HCT116 (cell line): ENCODE results near the gene GPR176. TPM values are rescaled to one million over a fixed set of nuclear protein-coding genes. Genes with fewer than 3 reads are reported as not detected.

Experiments
- ATAC-seq: fragments of 200-7000 bp; cut with Tn5 transposase; 2 replicates; pipeline ENCODE4 v1.9.1; 2020; ENCODE audit warnings: mild to moderate bottlenecking, moderate library complexity
- BruUV-seq: library from RNA; stranded (reverse); fragments of 400-500 nt; replicated peaks from 2 replicates; lab custom pipeline; 2021; lab: Mats Ljungman, UMichigan
- CTCF ChIA-PET: fragments of 300-600 bp; sonication (Branson Sonifier 250); formaldehyde crosslinking; loops from one replicate; lab custom pipeline; 2021; ENCODE audit warnings: antibody characterized with exemption; lab: Charles Lee
- POLR2A ChIA-PET: fragments of 300-600, 350-600 bp; sonication (Branson Sonifier 250); formaldehyde crosslinking; loops from one replicate; lab custom pipeline; 2021; ENCODE audit warnings: antibody characterized with exemption; lab: Charles Lee
- RAD21 ChIA-PET, 2 experiments: fragments of 300-600 bp; sonication (Branson Sonifier 250); formaldehyde crosslinking; loops; one replicate each; lab custom pipeline; 2023; ENCODE audit warnings: low total read pairs in 2 of 2; ENCODE audit not compliant: uncharacterized antibody in 2 of 2, unreplicated experiment in 2 of 2, low non-redundant PET in 1 of 2; lab: Charles Lee
- DNase-seq: peaks from one replicate; pipeline ENCODE4 v3.0.0-alpha.2; 2010; ENCODE audit warnings: low read depth, low spot score
- H2AFZ ChIP-seq: fragments of 200-600 bp; shearing (Covaris generic), sonication (generic); 2 replicates; pipeline ENCODE4 v1.6.1; 2017; ENCODE audit warnings: low read depth, mixed run types, mixed read lengths, antibody characterized with exemption, low read length; ENCODE audit not compliant: poor library complexity, severe bottlenecking
- H3K27ac ChIP-seq: 2 replicates; pipeline ENCODE4 v1.5.1; 2012; ENCODE audit warnings: low read depth, low read length
- H3K27me3 ChIP-seq: fragments of 200-600 bp; sonication (generic); 2 replicates; pipeline ENCODE4 v1.6.1; 2016; ENCODE audit warnings: mixed run types, low read length, mixed read lengths; ENCODE audit not compliant: insufficient read depth
- H3K36me3 ChIP-seq, 2 experiments: fragments of 200-500 bp in 1 of 2; fragments of 200-600 bp in 1 of 2; sonication (Bioruptor generic) in 1 of 2; sonication (generic) in 1 of 2; 2 replicates each; pipeline versions ENCODE4 v1.5.1 to v1.6.1; 2014 to 2016; ENCODE audit warnings: low read length in 2 of 2, inconsistent platforms in 1 of 2, mixed read lengths in 1 of 2, mixed run types in 1 of 2; ENCODE audit not compliant: insufficient read depth in 2 of 2, control insufficient read depth in 1 of 2
- H3K4me1 ChIP-seq, 2 experiments: fragments of 200-600 bp in 1 of 2; sonication (generic) in 1 of 2; 2 replicates each; pipeline versions ENCODE4 v1.5.1 to v1.6.1; 2012 to 2017; ENCODE audit warnings: low read length in 2 of 2, inconsistent platforms in 1 of 2, mild to moderate bottlenecking in 1 of 2, mixed read lengths in 1 of 2, mixed run types in 1 of 2, moderate library complexity in 1 of 2; ENCODE audit not compliant: insufficient read depth in 2 of 2, control insufficient read depth in 1 of 2
- H3K4me2 ChIP-seq: fragments of 200-600 bp; sonication (generic); 2 replicates; pipeline ENCODE4 v1.6.1; 2017; ENCODE audit warnings: mixed run types, low read length, mixed read lengths
- H3K4me3 ChIP-seq, 2 experiments: fragments of 200-600 bp in 1 of 2; sonication (generic) in 1 of 2; replicated peaks in 1 of 2; 2 replicates each; pipeline ENCODE4 v1.5.1; 2011 to 2016; ENCODE audit warnings: low read length in 2 of 2, control low read depth in 1 of 2, low read depth in 1 of 2, mild to moderate bottlenecking in 1 of 2, mixed read lengths in 1 of 2, mixed run types in 1 of 2
- H3K79me2 ChIP-seq: fragments of 200-600 bp; sonication (generic); 2 replicates; pipeline ENCODE4 v1.6.1; 2017; ENCODE audit warnings: mild to moderate bottlenecking, mixed run types, low read length, moderate library complexity, mixed read lengths; ENCODE audit not compliant: insufficient read depth
- H3K9ac ChIP-seq: fragments of 200-600 bp; sonication (generic); 2 replicates; pipeline ENCODE4 v1.6.1; 2016; ENCODE audit warnings: low read length, mixed read lengths
- H3K9me2 ChIP-seq: fragments of 200-600 bp; sonication (generic), shearing (Covaris generic); 2 replicates; pipeline ENCODE4 v1.6.1; 2017; ENCODE audit warnings: mixed run types, mild to moderate bottlenecking, moderate library complexity; ENCODE audit not compliant: insufficient read depth
- H3K9me3 ChIP-seq, 2 experiments: fragments of 200-500 bp in 1 of 2; fragments of 200-600 bp in 1 of 2; sonication (Bioruptor generic) in 1 of 2; sonication (generic) in 1 of 2; 2 replicates each; pipeline ENCODE4 v1.6.1; 2014 to 2017; ENCODE audit warnings: low read length in 2 of 2, mixed read lengths in 2 of 2, inconsistent platforms in 1 of 2, low read depth in 1 of 2, mild to moderate bottlenecking in 1 of 2, mixed run types in 1 of 2, moderate library complexity in 1 of 2; ENCODE audit not compliant: control insufficient read depth in 1 of 2, insufficient read depth in 1 of 2
- H4K20me1 ChIP-seq: fragments of 200-600 bp; sonication (generic), shearing (Covaris generic); 2 replicates; pipeline ENCODE4 v1.6.1; 2017; ENCODE audit warnings: mixed run types, mild to moderate bottlenecking, moderate library complexity; ENCODE audit not compliant: insufficient read depth
- ATF3 ChIP-seq: IDR thresholded peaks from 2 replicates; pipeline ENCODE4 v1.6.1; 2012
- CTCF ChIP-seq, 3 experiments: fragments of 200-600 bp in 1 of 3; sonication (generic) in 1 of 3; IDR thresholded peaks in 2 of 3; conservative IDR thresholded peaks in 1 of 3; 2 replicates each; pipeline ENCODE4 v1.5.1; 2012 to 2017; ENCODE audit warnings: low read depth in 2 of 3, low read length in 2 of 3, antibody characterized with exemption in 1 of 3, borderline replicate concordance in 1 of 3, control low read depth in 1 of 3, mild to moderate bottlenecking in 1 of 3, mixed read lengths in 1 of 3, mixed run types in 1 of 3, moderate library complexity in 1 of 3; ENCODE audit not compliant: insufficient read depth in 1 of 3
- EGR1 ChIP-seq: IDR thresholded peaks from 2 replicates; pipeline ENCODE4 v1.6.1; 2012; ENCODE audit warnings: low read depth
- EZH2 ChIP-seq: fragments of 200-600 bp; sonication (generic); IDR thresholded peaks from 2 replicates; pipeline ENCODE4 v1.6.1; 2017; ENCODE audit warnings: antibody characterized with exemption, mixed run types
- FOSL1 ChIP-seq: IDR thresholded peaks from 2 replicates; pipeline ENCODE4 v1.6.1; 2012; ENCODE audit warnings: low read depth
- JUND ChIP-seq: IDR thresholded peaks from 2 replicates; pipeline ENCODE4 v1.6.1; 2012
- SIN3A ChIP-seq: IDR thresholded peaks from 2 replicates; pipeline ENCODE4 v1.6.1; 2012; ENCODE audit warnings: low read depth
- SP1 ChIP-seq: IDR thresholded peaks from 2 replicates; pipeline ENCODE4 v1.6.1; 2012; ENCODE audit warnings: low read depth
- TCF7L2 ChIP-seq: IDR thresholded peaks from 2 replicates; pipeline ENCODE4 v1.7.0; 2011; ENCODE audit warnings: borderline replicate concordance, inconsistent platforms; ENCODE audit not compliant: insufficient read depth, insufficient read length; ENCODE audit errors: extremely low read depth
- ZBTB33 ChIP-seq: IDR thresholded peaks from 2 replicates; pipeline ENCODE4 v1.6.1; 2011; ENCODE audit warnings: mild to moderate bottlenecking, low read length, moderate library complexity; ENCODE audit not compliant: insufficient replicate concordance; ENCODE audit errors: extremely low read depth
- intact Hi-C: fragments of 100-400 bp; cut with micrococcal nuclease; formaldehyde crosslinking; loops from 2 replicates; pipeline ENCODE4 v1.10.0; 2022
- total RNA-seq: library from RNA; stranded (reverse); gene quantifications from one replicate; pipeline ENCODE4 v1.2.1, GENCODE V29; 2021; ENCODE audit not compliant: unreplicated experiment

GPR176 gene
- total RNA-seq, 1 experiment from 2014 or later, result 1.7 TPM

GRCh38 chr15:39944726-39945125 lies 24.7 kb upstream of the GPR176 start (continued):
- no peak for TF ChIP-seq ZBTB33
- no peak for TF ChIP-seq TCF7L2
- no peak for TF ChIP-seq CTCF (IDR thresholded peaks at IDR 0.05 in 2 of 3, conservative IDR thresholded peaks at IDR 0.05 in 1 of 3; ENCODE audit: borderline replicate concordance in 1 of 3, insufficient read depth in 1 of 3, low read depth in 2 of 3, low read length in 2 of 3)

GRCh38 chr15:39942753-39943150 lies 22.7 kb upstream of the GPR176 start:
- no peaks in the 10 kb centered on the region for H3K4me1 ChIP-seq
- no peaks in the 10 kb centered on the region for H3K27me3 ChIP-seq
- no peak overlapping the region for H2AFZ ChIP-seq
- TF ChIP-seq JUND (no peak), SP1 (no peak), TCF7L2 (no peak), ZBTB33 (no peak), EZH2 (no peak), ATF3 (no peak), SIN3A (no peak), EGR1 (no peak), FOSL1 (no peak)
- no peaks in the 10 kb centered on the region for H3K9me2 ChIP-seq
- no peak overlapping the region for H3K4me2 ChIP-seq
- H3K36me3 ChIP-seq, result peaks cover 30 to 55% of the 10 kb centered on the region in 2 experiments
- peaks cover 16% of the 10 kb centered on the region for H3K79me2 ChIP-seq
- no peak overlapping the region for H3K9ac ChIP-seq
- ChIA-PET POLR2A (no interaction called here), RAD21 (no interaction called here), CTCF (no interaction called here)
- intact Hi-C loops, result no loop called here
- no peaks in the 10 kb centered on the region for H3K9me3 ChIP-seq
- H3K27ac ChIP-seq, result no peak overlapping the region
- DNase-seq (no peak), ATAC-seq (no peak)
- no peak overlapping the region for H3K4me3 ChIP-seq
- H4K20me1 ChIP-seq, result no peaks in the 10 kb centered on the region
- no TSS peak for BruUV-seq
